Measurements from ENCODE around the gene STK32A. TPM values are rescaled to one million over a fixed set of nuclear protein-coding genes. Genes with fewer than 3 reads are reported as not detected.

The STK32A gene
- total RNA-seq, 2 donors from 2014 or later: not detected

GRCh38 chr5:147412561-147412960, 177.7 kb downstream of the STK32A start:
- H3K27ac Mint-ChIP-seq: no peak overlapping the region
- no peaks in the 10 kb centered on the region for H3K36me3 Mint-ChIP-seq
- no peak for ATAC-seq
- no peak overlapping the region for H3K4me3 Mint-ChIP-seq
- DNase-seq (ENCODE audit: low spot score): no peak
- no peaks in the 10 kb centered on the region for H3K4me1 Mint-ChIP-seq (ENCODE audit: low read depth in 2 of 2)
- H3K9me3 Mint-ChIP-seq: no peaks in the 10 kb centered on the region
- H3K27me3 Mint-ChIP-seq: peaks cover 3 to 33% of the 10 kb centered on the region in 2 donors

GRCh38 chr5:147413266-147413665, 178.4 kb downstream of the STK32A start:
- ATAC-seq: peak in 1 of 2 donors; percentile 26
- H3K4me1 Mint-ChIP-seq (ENCODE audit: low read depth in 2 of 2): no peaks in the 10 kb centered on the region

GRCh38 chr5:147415651-147416050, 180.8 kb downstream of the STK32A start:
- DNase-seq (ENCODE audit: low spot score) (no peak), ATAC-seq (no peak)
- Mint-ChIP-seq H3K36me3 (no peaks in the 10 kb centered on the region), H3K27me3 (peaks cover 10 to 43% of the 10 kb centered on the region in 2 donors), H3K4me3 (no peak overlapping the region), H3K9me3 (peaks cover 4% of the 10 kb centered on the region), H3K27ac (no peak overlapping the region), H3K4me1 (ENCODE audit: low read depth in 2 of 2) (no peaks in the 10 kb centered on the region)

More at GRCh38 chr5:147413266-147413665, 178.4 kb downstream of the STK32A start:
- Mint-ChIP-seq H3K36me3 (no peaks in the 10 kb centered on the region), H3K9me3 (no peaks in the 10 kb centered on the region), H3K27me3 (peaks cover 5 to 33% of the 10 kb centered on the region in 2 donors), H3K27ac (no peak overlapping the region), H3K4me3 (no peak overlapping the region)
- DNase-seq (ENCODE audit: low spot score): no peak

GRCh38 chr5:147417135-147417813, 182.4 kb downstream of the STK32A start:
- ATAC-seq: no peak
- Mint-ChIP-seq H3K27me3 (peaks cover 8 to 50% of the 10 kb centered on the region in 2 donors), H3K36me3 (no peaks in the 10 kb centered on the region), H3K4me1 (ENCODE audit: low read depth in 2 of 2) (no peaks in the 10 kb centered on the region), H3K27ac (no peak overlapping the region), H3K4me3 (no peak overlapping the region), H3K9me3 (peaks cover 4% of the 10 kb centered on the region)
- DNase-seq (ENCODE audit: low spot score): no peak

- Mint-ChIP-seq H3K4me3 (no peak overlapping the region), H3K27me3 (peaks cover 7 to 42% of the 10 kb centered on the region in 2 donors), H3K9me3 (peaks cover 4% of the 10 kb centered on the region), H3K4me1 (ENCODE audit: low read depth in 2 of 2) (no peaks in the 10 kb centered on the region), H3K27ac (no peak overlapping the region), H3K36me3 (no peaks in the 10 kb centered on the region)
- DNase-seq (ENCODE audit: low spot score): no peak
- no peak for ATAC-seq
Measured at GRCh38 chr5:147418613-147419012, 183.8 kb downstream of the STK32A start.

GRCh38 chr5:147426640-147427327, 192.0 kb downstream of the STK32A start:
- H3K27ac Mint-ChIP-seq: no peak overlapping the region
- DNase-seq (ENCODE audit: low spot score) (no peak), ATAC-seq (no peak)
- H3K4me3 Mint-ChIP-seq: no peak overlapping the region
- no peaks in the 10 kb centered on the region for H3K36me3 Mint-ChIP-seq
- peaks cover 9 to 29% of the 10 kb centered on the region in 2 donors for H3K27me3 Mint-ChIP-seq
- no peaks in the 10 kb centered on the region for H3K9me3 Mint-ChIP-seq
- no peaks in the 10 kb centered on the region for H3K4me1 Mint-ChIP-seq (ENCODE audit: low read depth in 2 of 2)

- Mint-ChIP-seq H3K27me3 (peaks cover 11 to 31% of the 10 kb centered on the region in 2 donors), H3K4me3 (no peak overlapping the region), H3K36me3 (no peaks in the 10 kb centered on the region), H3K27ac (no peak overlapping the region), H3K4me1 (ENCODE audit: low read depth in 2 of 2) (no peaks in the 10 kb centered on the region), H3K9me3 (no peaks in the 10 kb centered on the region)
- DNase-seq (ENCODE audit: low spot score) (no peak), ATAC-seq (no peak)
Measured at GRCh38 chr5:147427521-147428401, 192.9 kb downstream of the STK32A start.

- DNase-seq (ENCODE audit: low spot score): no peak
- peaks cover 11 to 39% of the 10 kb centered on the region in 2 donors for H3K27me3 Mint-ChIP-seq
Measured at GRCh38 chr5:147430628-147431027, 195.8 kb downstream of the STK32A start.

GRCh38 chr5:147431586-147431985, 196.8 kb downstream of the STK32A start:
- Mint-ChIP-seq H3K4me3 (no peak overlapping the region), H3K36me3 (no peaks in the 10 kb centered on the region), H3K27me3 (peaks cover 9 to 35% of the 10 kb centered on the region in 2 donors), H3K4me1 (ENCODE audit: low read depth in 2 of 2) (no peaks in the 10 kb centered on the region), H3K27ac (no peak overlapping the region), H3K9me3 (no peaks in the 10 kb centered on the region)
- ATAC-seq: no peak
- DNase-seq (ENCODE audit: low spot score): no peak

More at GRCh38 chr5:147430628-147431027, 195.8 kb downstream of the STK32A start:
- H3K36me3 Mint-ChIP-seq: no peaks in the 10 kb centered on the region
- no peaks in the 10 kb centered on the region for H3K4me1 Mint-ChIP-seq (ENCODE audit: low read depth in 2 of 2)
- no peak overlapping the region for H3K27ac Mint-ChIP-seq
- H3K4me3 Mint-ChIP-seq: no peak overlapping the region
- no peak for ATAC-seq
- H3K9me3 Mint-ChIP-seq: no peaks in the 10 kb centered on the region

GRCh38 chr5:147432323-147432722, 197.5 kb downstream of the STK32A start:
- H3K36me3 Mint-ChIP-seq: no peaks in the 10 kb centered on the region
- peaks cover 10 to 35% of the 10 kb centered on the region in 2 donors for H3K27me3 Mint-ChIP-seq
- DNase-seq (ENCODE audit: low spot score) (no peak), ATAC-seq (peak in 1 of 2 donors; percentile 40)
- H3K4me1 Mint-ChIP-seq (ENCODE audit: low read depth in 2 of 2): no peaks in the 10 kb centered on the region
- no peak overlapping the region for H3K4me3 Mint-ChIP-seq
- no peak overlapping the region for H3K27ac Mint-ChIP-seq
- H3K9me3 Mint-ChIP-seq: no peaks in the 10 kb centered on the region

- no peaks in the 10 kb centered on the region for H3K9me3 Mint-ChIP-seq
- H3K4me3 Mint-ChIP-seq: no peak overlapping the region
- no peak for DNase-seq (ENCODE audit: low spot score)
- ATAC-seq: no peak
- no peak overlapping the region for H3K27ac Mint-ChIP-seq
- H3K4me1 Mint-ChIP-seq (ENCODE audit: low read depth in 2 of 2): no peaks in the 10 kb centered on the region
- H3K36me3 Mint-ChIP-seq: no peaks in the 10 kb centered on the region
- peaks cover 10 to 39% of the 10 kb centered on the region in 2 donors for H3K27me3 Mint-ChIP-seq
Measured at GRCh38 chr5:147434049-147434448, 199.2 kb downstream of the STK32A start.

GRCh38 chr5:147436596-147436995, 201.8 kb downstream of the STK32A start:
- H3K36me3 Mint-ChIP-seq: no peaks in the 10 kb centered on the region
- no peak for DNase-seq (ENCODE audit: low spot score)
- no peak overlapping the region for H3K4me3 Mint-ChIP-seq
- H3K27me3 Mint-ChIP-seq: peaks cover 21 to 46% of the 10 kb centered on the region in 2 donors
- H3K27ac Mint-ChIP-seq: no peak overlapping the region
- H3K9me3 Mint-ChIP-seq: no peaks in the 10 kb centered on the region
- no peaks in the 10 kb centered on the region for H3K4me1 Mint-ChIP-seq (ENCODE audit: low read depth in 2 of 2)
- ATAC-seq: no peak

- ATAC-seq (no peak), DNase-seq (ENCODE audit: low spot score) (no peak)
- Mint-ChIP-seq H3K4me3 (no peak overlapping the region), H3K9me3 (no peaks in the 10 kb centered on the region), H3K36me3 (no peaks in the 10 kb centered on the region), H3K4me1 (ENCODE audit: low read depth in 2 of 2) (no peaks in the 10 kb centered on the region), H3K27ac (no peak overlapping the region), H3K27me3 (peaks cover 25 to 50% of the 10 kb centered on the region in 2 donors)
Measured at GRCh38 chr5:147437161-147437596, 202.4 kb downstream of the STK32A start.

Data from natural killer cell treated with Interleukin-12 subunit alpha and Interleukin-12 subunit beta and Interleukin-15 and Interleukin-18, amount 100 ng/mL, for 72 hours (primary cell).